Activated effector memory CD4-positive, alpha-beta T cell treated with anti-CD3 and anti-CD28 coated beads, Interleukin-2, amount 50 U/mL, for 16 hours (primary cell): ENCODE measurements around the gene XCL2.
"Not testable (repeated sequence)": the region's sequence is repeated elsewhere in the genome, so short reads cannot be mapped to it uniquely, and the experiment has no call there.

Experiments
- DNase-seq: peaks from one replicate; pipeline ENCODE4 v3.0.0-alpha.2; 2020

The XCL2 gene

GRCh38 chr1:168543840-168544498, at the start of gene XCL2:
Gene XCL2, minus strand, starts transcription at chr1:168543997. Its CDS starts 33 bp downstream, at chr1:168543964.
- DNase-seq = not testable (repeated sequence)

GRCh38 chr1:168591641-168592250, 47.9 kb upstream of the XCL2 start:
- DNase-seq = no peak

GRCh38 chr1:168591066-168591465, 47.3 kb upstream of the XCL2 start:
- no peak for DNase-seq

- DNase-seq = no peak
Measured at GRCh38 chr1:168589167-168589566, 45.4 kb upstream of the XCL2 start.

- no peak for DNase-seq
Measured at GRCh38 chr1:168585937-168586336, 42.1 kb upstream of the XCL2 start.

GRCh38 chr1:168585191-168585590, 41.4 kb upstream of the XCL2 start:
- DNase-seq = no peak

- no peak for DNase-seq
Measured at GRCh38 chr1:168583571-168583970, 39.8 kb upstream of the XCL2 start.

- no peak for DNase-seq
Measured at GRCh38 chr1:168582688-168583336, 39.0 kb upstream of the XCL2 start.

- no peak for DNase-seq
Measured at GRCh38 chr1:168581817-168582572, 38.2 kb upstream of the XCL2 start.

- DNase-seq = not testable (repeated sequence)
Measured at GRCh38 chr1:168580991-168581390, 37.2 kb upstream of the XCL2 start.

- DNase-seq = not testable (repeated sequence)
Measured at GRCh38 chr1:168580290-168580689, 36.5 kb upstream of the XCL2 start.

GRCh38 chr1:168578531-168579185, 34.9 kb upstream of the XCL2 start:
- not testable (repeated sequence) for DNase-seq

- DNase-seq = not testable (repeated sequence)
Measured at GRCh38 chr1:168576245-168576688, 32.5 kb upstream of the XCL2 start, which contains the start of gene XCL1. Gene XCL1, plus strand, starts transcription at chr1:168576605. Its CDS starts 33 bp downstream, at chr1:168576638.

GRCh38 chr1:168574234-168574633, 30.4 kb upstream of the XCL2 start:
- DNase-seq = not testable (repeated sequence)

GRCh38 chr1:168572633-168573032, 28.8 kb upstream of the XCL2 start:
- DNase-seq = no peak

GRCh38 chr1:168570652-168571051, 26.9 kb upstream of the XCL2 start:
- no peak for DNase-seq

GRCh38 chr1:168568346-168568745, 24.5 kb upstream of the XCL2 start:
- DNase-seq = no peak

- no peak for DNase-seq
Measured at GRCh38 chr1:168567568-168567967, 23.8 kb upstream of the XCL2 start.

- DNase-seq = no peak
Measured at GRCh38 chr1:168567007-168567406, 23.2 kb upstream of the XCL2 start.

GRCh38 chr1:168565825-168566224, 22.0 kb upstream of the XCL2 start:
- no peak for DNase-seq

- DNase-seq = no peak
Measured at GRCh38 chr1:168561989-168562388, 18.2 kb upstream of the XCL2 start.

GRCh38 chr1:168560370-168560769, 16.6 kb upstream of the XCL2 start:
- no peak for DNase-seq

- no peak for DNase-seq
Measured at GRCh38 chr1:168556647-168557046, 12.8 kb upstream of the XCL2 start.
